ENCODE data around the gene ATG13.
A peak's percentile ranks its signal among the peaks of the same experiment; 100 is the strongest.
"Not testable (repeated sequence)": the region's sequence is repeated elsewhere in the genome, so short reads cannot be mapped to it uniquely, and the experiment has no call there.

Gene ATG13

DNA sequence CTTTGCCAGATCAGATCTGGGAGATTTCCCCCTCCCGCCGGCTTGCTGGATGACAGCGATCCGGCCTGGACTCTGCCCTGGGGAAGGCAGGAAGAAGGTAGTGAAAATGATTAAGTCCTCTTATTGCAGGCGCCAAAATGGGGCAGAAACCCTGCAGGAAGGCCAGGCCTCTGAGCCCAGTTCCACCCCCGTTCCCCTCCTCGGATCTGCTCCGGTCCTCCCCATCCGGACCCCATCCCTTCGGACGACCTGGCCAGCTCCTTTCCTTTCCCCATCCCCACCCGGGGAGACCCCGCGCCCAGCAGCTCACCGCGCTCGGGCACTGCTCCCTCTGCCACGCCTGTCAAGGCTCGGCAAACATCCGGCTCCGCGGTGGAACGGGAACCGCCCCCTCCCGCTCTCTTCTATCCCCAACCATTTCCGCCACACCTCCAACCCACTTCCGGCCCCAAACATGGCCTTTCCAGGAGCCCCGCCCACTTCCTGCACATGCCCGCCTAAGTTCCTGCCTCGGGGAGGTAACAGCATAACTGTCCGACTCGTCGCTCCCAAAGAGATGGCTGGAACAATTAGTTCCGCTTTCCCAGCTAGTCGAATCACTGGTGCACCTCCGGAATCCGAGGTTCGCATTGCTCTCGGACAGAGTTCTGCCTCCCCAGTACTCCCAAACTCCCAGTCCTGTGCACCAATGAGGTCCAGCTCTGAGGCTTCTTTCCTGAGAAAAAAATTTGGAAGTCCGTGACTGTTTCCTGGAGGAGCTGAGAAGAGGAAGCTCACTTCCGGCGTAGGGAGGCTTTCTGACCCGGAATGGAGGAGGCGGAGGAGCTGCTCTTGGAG is 83.1 kb downstream of the ATG13 start, which contains the start of the genes ARHGAP1 and ZNF408:
TSS of gene ARHGAP1 (minus strand) at position 379 of the 837 bp plus-strand sequence. CDS start 4,512 bp downstream, outside the sequence.
TSS of gene ZNF408 (plus strand) at position 791 of the 837 bp plus-strand sequence. CDS start at position 808, 17 bp downstream.
- DNase-seq = peak; percentile 99

DNA sequence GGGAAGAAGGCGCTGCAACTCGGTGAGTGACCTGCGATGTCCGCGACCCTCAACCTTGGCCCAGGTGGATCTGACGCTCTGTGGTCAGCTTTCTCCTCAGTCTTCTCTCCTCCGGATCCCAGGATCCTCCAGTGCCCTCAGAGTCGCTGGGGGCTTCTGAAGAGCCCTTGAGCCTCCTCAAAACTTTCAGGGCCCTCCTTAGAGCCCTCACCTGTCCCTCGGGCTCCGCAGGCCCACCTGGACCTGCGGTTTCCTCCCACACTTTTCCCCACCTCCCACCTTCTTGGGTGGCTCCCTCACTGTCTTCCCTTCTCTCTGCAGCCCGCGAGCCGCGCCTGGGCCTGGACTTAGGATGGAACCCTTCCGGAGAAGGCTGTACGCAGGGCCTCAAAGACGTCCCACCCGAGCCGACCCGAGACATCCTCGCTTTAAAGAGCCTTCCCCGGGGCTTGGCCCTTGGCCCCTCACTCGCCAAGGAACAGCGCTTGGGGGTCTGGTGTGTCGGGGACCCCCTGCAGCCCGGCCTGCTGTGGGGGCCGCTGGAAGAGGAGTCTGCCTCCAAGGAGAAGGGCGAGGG is 83.8 kb downstream of the ATG13 start:
- DNase-seq = no peak

DNA sequence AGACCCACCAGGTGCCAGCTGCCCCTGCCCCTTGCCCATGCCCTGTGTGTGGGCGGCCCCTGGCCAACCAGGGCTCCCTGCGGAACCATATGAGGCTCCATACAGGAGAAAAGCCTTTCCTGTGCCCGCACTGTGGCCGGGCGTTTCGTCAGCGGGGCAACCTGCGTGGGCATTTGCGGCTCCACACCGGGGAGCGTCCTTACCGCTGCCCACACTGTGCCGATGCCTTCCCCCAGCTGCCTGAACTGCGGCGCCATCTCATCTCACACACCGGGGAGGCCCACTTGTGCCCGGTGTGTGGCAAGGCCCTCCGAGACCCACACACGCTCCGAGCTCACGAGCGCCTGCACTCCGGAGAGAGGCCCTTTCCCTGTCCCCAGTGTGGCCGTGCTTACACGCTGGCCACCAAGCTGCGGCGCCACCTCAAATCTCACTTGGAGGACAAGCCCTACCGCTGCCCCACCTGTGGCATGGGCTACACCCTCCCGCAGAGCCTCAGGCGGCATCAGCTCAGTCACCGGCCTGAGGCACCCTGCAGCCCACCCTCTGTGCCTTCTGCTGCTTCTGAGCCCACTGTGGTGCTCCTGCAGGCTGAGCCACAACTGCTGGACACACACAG is 87.8 kb downstream of the ATG13 start:
- no peak for DNase-seq

DNA sequence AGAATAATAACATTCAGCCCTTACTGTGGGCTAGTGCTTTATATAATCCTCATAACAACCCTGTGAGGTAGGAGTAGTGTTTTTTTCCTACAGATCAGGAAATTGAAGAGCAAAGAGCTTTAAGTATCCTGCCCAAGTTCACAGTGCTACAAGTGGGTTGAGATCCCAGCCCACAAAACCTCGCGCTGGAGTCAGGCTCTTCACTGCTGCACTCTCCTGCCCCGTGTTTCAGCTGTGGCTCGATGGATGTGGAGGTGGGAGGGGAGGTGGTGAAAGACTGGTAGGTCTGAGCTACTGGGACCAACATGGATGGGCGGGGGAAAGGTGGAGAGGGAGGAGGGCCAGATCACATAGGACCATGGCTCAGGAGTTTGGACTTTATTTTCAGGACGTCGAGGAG is 89.5 kb downstream of the ATG13 start:
- DNase-seq = no peak

DNA sequence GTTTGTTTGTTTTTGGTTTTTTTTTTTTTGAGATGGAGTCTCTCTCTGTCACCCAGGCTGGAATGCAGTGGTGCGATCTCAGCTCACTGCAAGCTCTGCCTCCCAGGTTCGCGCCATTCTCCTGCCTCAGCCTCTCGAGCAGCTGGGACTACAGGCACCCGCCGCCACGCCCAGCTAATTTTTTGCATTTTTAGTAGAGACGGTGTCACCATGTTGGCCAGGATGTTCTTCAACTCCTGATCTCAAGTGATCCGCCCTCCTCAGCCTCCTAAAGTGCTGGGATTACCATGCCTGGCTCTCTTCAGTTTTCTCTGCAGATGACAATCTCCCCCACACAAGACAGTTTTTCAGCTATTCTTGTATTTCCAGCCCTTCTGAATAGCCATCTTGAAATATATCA is 92.0 kb downstream of the ATG13 start:
- DNase-seq = not testable (repeated sequence)

DNA sequence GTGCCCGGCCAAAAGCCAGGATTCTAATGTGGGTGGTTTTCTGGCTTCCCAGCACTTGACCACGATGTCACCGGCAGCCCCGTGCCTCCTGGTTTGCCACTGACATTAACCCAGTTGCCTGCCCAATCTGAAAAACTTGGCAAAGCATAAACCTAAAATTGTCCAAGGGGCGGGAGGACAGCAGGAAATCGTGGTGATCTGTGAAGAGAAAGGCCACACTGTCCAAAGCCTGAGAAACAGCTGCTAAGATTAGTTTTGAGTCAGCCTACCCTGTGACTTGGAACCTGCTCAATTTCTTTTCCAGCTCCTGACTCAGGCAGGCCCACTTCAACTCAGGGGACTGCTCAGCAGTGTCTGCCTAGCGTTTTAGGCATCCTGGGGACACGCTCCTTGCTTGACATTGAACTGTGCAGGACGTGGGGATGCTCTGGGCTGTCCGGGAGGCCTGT is 93.5 kb downstream of the ATG13 start:
- DNase-seq = no peak

DNA sequence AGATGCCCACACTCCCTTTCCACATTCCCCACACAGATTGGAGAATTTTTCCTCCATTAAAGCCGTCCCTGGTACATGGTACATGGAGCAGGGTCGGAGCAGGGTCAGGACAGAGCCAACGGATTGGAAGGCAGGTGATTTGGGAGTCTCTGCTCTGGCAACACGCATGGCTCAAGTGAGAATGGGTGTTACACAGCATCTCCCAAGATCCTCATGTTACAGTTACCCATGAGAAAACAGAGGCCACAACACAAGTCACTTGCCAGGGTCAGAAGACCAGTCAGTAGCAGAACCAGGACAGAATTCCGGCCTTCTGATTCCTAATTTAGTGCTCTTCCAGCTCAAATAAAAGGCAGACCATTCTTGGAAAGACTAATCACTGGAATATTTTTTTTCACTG is 94.0 kb downstream of the ATG13 start:
- DNase-seq = no peak

DNA sequence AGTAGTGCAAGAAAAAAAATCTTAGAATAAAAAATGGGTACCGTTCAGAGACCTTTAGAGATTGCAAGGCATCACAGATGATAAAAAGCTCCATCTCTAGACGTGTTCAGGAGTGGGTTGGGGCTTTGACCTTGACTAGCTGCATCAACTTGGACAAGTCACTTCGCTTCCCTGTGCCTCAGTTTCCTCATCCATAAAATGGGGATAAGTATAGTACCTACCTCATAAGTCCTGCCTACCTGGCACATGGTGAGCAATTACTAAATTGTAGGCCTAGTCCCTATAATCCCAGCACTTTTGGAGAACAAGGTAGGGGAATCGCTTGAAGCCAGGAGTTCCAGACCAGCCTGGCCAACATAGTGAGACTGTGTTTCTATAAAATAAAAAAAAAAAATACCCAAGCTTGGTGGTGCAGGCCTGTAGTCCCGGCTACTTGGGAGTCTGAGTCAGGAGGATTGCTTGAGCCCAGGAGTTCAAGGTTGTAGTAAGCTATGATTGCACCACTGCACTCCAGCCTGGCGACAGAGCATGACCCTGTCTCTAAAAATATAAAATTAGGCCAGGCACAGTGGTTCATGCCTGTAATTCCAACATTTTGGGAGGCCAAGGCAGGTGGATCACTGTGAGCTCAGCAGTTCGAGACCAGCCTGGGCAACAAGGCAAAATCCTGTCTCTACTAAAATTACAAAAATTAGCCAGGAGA is 95.7 kb downstream of the ATG13 start:
- no peak for DNase-seq

DNA sequence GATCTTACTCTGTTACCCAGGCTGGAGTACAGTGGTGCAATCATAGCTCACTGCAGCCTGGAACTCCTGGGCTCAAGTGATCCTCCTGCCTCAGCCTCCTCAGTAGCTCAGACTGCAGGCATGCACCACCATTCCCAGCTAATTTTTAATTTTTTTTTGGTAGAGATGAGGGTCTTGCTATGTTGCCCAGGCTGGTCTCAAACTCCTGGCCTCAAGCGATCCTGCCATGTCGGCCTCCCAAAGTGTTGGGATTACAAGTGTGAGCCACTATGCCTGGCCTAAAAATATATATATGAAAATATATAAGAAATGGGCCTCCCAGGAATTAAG is 100.4 kb downstream of the ATG13 start:
- DNase-seq = not testable (repeated sequence)

DNA sequence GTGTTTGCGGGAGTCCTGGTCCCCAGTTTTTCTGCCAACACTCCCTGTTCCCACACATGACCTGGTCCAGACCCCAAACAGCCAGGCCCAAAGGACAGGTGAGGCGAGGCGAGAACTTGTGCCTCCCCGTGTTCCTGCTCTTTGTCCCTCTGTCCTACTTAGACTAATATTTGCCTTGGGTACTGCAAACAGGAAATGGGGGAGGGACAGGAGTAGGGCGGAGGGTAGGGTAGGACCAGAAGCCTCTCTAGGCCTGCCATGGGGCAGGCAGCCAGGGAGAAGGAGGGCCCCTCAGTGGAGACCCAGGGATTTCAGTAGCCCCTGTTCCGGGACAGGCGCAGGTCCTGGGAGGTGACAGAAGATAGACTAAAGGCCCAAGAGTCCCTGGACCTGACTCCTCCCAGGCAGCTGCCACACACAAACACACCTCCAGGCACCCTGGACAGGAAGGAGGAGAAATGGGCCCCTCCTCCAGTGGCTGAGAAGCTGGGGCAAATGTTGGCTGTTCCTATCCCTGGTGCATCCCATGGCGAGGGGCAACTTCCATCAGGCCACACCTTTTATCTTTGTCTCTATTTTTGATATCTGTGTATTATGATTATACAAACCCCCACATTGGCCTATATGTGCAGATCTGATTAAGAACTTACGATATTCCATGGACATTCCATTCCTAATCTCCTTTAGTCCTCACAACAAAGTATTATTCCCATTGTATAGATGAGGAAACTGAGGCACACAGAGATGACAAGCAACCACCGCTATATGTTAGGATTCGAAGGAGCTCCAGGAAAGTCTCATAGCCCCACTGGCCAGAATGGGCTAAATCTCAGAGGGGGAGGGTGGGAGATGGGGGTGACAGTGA is 101.0 kb downstream of the ATG13 start:
- no peak for DNase-seq

DNA sequence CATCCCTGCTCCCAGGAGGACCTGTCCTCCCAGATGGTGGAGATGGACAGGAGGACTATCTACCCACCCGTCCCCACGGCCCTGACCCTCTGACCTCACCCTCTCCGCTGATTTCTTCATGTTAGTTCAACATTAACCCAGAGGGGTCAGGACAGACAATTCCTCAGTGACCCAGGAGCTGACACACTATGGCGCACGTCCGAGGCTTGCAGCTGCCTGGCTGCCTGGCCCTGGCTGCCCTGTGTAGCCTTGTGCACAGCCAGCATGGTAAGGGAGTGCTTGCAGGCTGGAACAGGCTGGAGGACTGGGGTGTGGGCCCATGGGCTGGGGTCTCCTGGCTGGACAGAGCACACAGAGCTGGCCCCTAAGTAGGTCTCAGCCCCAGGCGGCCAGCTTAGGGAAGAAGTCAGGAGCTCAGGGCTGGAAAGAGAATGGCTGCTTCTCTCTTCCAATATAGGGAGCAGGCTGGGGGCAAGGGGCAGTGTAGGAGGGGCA is 101.7 kb downstream of the ATG13 start, which contains the start of gene F2:
TSS of gene F2 (plus strand) at position 166 of the 495 bp plus-strand sequence. CDS start at position 189, 23 bp downstream.
- no peak for DNase-seq

DNA sequence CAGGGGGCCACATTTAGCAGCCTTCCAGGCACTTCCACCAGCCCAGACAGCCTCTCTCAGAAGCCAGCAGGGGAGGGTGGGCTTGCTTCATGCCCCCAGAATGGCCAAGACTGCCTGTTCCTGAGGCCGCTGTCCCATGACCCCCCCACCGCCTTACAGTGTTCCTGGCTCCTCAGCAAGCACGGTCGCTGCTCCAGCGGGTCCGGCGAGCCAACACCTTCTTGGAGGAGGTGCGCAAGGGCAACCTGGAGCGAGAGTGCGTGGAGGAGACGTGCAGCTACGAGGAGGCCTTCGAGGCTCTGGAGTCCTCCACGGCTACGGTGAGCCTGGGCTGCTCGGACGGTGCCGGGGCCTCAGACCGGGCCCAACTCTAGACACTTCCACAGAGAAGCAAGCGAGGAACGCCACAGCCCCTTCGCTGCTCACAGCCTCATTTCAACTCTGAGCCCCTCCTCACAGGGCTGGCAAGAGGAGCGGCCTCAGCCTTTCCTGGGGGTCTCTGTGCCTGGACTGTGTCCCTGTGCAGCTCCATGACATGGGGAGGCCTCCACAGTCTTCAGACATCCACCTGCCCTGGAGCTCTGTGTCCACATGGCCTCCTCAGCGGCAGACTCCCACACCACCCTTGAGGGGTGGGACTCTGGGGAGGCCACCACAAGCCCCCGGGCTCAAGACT is 102.3 kb downstream of the ATG13 start:
- DNase-seq = no peak

DNA sequence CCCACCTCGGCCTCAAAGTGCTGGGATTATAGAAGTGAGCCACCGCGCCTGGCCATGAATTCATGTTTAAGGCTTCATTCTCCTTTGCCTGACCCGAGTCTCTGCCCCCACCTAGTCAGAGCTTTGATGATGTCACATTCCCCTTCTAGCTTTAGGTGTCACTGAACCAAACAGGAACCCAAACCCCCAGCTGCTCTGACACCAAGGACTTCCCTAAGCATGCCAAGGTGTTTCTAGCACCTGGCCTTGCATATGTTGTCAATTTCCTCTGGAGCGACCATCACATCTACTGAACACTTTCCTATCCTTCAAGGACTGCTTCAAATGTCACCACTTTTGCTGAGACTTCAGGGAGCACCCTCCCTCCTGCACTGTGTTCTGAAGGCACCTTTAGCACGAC is 103.9 kb downstream of the ATG13 start:
- DNase-seq = no peak

DNA sequence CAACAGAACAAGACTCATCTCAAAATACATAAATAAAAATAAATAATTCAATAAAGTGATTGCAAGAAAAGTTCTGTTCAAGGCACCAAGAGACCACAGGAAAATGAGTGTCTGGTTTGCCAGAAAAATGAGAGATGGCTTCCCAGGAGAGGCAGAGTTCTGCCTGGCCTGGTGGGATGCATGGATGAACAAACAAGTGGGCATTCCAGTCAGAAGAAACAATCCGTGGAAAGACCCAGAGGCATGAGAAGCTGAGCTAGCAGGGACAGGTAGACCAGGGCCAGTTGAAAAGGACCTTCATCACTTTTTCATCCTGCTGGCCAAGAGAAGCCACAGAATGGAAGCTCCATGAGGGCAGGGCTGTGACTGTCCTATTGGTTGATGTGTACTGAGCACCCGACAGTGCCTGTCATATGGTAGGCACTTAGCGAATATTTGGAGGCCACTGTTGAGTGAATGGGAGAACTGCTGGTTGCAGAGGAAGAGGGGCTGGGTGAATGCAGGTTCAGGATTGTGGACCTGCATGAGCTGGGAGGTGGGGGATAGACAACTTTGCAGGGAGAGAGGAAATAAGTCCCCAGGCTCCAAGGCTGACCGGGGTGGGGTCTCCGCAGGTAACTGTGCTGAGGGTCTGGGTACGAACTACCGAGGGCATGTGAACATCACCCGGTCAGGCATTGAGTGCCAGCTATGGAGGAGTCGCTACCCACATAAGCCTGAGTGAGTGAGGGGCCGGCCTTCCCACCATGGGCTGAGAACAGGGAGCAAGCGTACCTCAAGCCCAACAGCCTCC is 105.4 kb downstream of the ATG13 start:
- no peak for DNase-seq

DNA sequence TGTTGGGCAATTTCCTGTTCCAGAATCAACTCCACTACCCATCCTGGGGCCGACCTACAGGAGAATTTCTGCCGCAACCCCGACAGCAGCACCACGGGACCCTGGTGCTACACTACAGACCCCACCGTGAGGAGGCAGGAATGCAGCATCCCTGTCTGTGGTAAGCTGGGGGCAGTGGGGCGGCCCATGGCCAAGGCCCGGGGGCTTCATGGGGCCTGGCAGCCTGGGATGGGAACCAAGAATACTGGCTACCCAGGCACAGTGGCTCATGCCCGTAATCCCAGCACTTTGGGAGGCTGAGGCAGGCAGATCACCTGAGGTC is 106.0 kb downstream of the ATG13 start:
- DNase-seq = no peak

DNA sequence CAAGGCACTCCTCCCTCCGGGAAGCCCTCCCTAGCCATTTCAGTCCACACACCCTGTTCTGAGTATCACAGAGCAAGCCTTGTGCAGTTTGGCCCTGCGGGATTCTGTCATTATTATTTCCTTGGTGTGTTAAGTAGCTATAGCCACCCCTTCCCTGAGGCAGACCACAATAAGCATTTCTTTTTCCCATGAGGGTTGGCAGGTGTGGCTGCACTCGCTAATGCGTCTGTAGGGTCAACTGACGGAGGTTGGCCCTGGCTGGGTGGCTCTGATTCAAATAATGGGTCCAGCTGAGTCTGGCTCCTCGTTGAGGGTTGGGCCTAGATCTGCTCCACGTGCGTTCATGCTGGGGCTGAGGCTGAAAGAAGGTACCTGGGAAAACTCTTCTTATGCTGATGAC is 106.7 kb downstream of the ATG13 start:
- no peak for DNase-seq
